Skeletal muscle tissue (tissue), 4 donors: ENCODE results near the gene TLE7. TPM values are rescaled to one million over a fixed set of nuclear protein-coding genes. Genes with fewer than 3 reads are reported as not detected.

ENCODE experiments used
- H3K27ac ChIP-seq: one replicate; pipeline ENCODE4 v1.7.0; 2013; ENCODE audit warnings: mild to moderate bottlenecking, low read depth, low read length, inconsistent platforms
- H3K27me3 ChIP-seq, 3 donors: one replicate each; pipeline ENCODE4 v1.7.0; 2013; ENCODE audit warnings: low read length in 3 of 3; ENCODE audit not compliant: control insufficient read depth in 3 of 3, insufficient read depth in 3 of 3
- H3K36me3 ChIP-seq, 3 donors: one replicate each; pipeline ENCODE4 v1.7.0; 2013; ENCODE audit warnings: low read length in 3 of 3; ENCODE audit not compliant: control insufficient read depth in 3 of 3, insufficient read depth in 3 of 3
- H3K4me1 ChIP-seq, 3 donors: one replicate each; pipeline ENCODE4 v1.7.0; 2013; ENCODE audit warnings: low read length in 3 of 3, mild to moderate bottlenecking in 3 of 3; ENCODE audit not compliant: control insufficient read depth in 3 of 3, insufficient read depth in 3 of 3
- H3K4me3 ChIP-seq, 3 donors: one replicate each; pipeline ENCODE4 v1.7.0; 2013; ENCODE audit warnings: low read length in 3 of 3
- H3K9ac ChIP-seq, 3 donors: one replicate each; pipeline ENCODE4 v1.7.0; 2013; ENCODE audit warnings: low read length in 3 of 3, mild to moderate bottlenecking in 3 of 3, moderate library complexity in 2 of 3, low read depth in 1 of 3
- H3K9me3 ChIP-seq, 3 donors: one replicate each; pipeline ENCODE4 v1.7.0; 2013; ENCODE audit warnings: low read length in 3 of 3; ENCODE audit not compliant: control insufficient read depth in 3 of 3
- total RNA-seq: library from RNA; depleted of rRNA; stranded (reverse); fragments of >200 nt; gene quantifications from one replicate; pipeline ENCODE4 v1.2.3, GENCODE V29; 2014
- donor health status: Osteomylitis.

TLE7 gene
- total RNA-seq, 1 donor from 2014 or later = not detected

DNA sequence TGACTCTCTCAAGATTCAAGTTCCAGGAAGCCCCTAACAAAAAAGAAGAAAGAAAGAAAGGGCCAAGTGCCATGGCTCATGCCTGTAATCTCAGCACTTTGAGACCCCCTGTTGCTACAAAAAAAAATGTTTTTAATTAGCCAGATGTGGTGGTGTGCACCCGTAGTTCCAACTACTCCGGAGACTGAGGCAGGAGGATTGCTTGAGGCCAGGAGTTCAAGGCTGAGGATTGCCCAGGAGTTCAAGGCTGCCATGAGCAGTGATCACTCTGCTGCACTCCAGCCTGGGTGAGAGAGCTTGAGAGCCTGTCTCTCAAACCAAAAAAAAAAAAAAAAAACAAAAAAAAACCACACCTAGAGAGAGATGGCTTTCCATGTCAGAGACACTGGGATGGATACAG, 18.8 kb downstream of the TLE7 start:
- Histone ChIP-seq H3K9ac (no peak overlapping the region), H3K36me3 (no peaks in the 10 kb centered on the region), H3K27me3 (peaks cover 14 to 35% (median 17%) of the 10 kb centered on the region in 3 donors), H3K4me1 (no peaks in the 10 kb centered on the region), H3K4me3 (no peak overlapping the region), H3K9me3 (peaks cover 0 to 3% (median 3%) of the 10 kb centered on the region in 3 donors), H3K27ac (no peak overlapping the region)

DNA sequence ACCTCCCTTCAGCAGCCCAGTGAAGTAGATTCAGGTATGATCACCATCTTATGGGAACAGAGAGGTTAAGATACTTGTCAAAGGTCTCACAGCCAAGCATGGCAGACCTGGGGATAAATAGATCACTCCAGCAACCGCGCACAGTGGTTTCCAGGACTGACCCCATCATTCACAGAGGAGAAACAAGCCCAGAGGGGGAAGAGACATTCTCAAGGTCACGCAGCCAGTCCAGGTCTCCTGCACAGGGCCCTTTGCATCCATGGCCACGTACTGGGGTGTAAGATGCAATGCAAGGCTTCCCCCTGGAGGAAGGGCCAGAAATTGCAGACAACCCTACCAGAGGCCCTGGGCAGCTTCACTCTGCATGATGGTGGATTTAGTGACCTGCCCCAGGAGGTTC, 19.9 kb downstream of the TLE7 start:
- H3K9ac ChIP-seq = no peak overlapping the region

DNA sequence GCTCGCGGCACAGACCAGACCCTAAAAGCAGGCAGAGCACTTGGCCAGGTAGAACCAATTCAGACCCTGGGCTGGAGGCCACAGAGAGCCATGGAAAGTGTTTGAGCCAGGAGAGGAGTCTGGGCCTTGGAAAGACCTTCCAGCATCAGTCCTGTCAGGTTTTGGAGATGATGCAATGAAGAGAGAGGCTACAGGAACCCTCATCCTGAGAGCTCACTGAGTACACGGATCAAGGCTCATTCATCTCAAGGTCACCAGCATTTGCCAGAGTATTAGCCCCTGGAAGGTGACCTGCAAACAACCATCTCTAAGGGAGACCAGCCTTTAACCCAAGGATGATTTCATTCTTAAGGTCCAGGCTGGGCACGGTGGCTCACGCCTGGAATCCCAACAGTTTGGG, 27.8 kb downstream of the TLE7 start:
- no peaks in the 10 kb centered on the region for H3K9me3 ChIP-seq
- peaks cover 7 to 40% (median 14%) of the 10 kb centered on the region in 3 donors for H3K27me3 ChIP-seq
- H3K4me1 ChIP-seq = peaks cover 0 to 2% (median 0%) of the 10 kb centered on the region in 3 donors
- no peak overlapping the region for H3K27ac ChIP-seq
- H3K4me3 ChIP-seq = no peak overlapping the region
- H3K9ac ChIP-seq = no peak overlapping the region
- no peaks in the 10 kb centered on the region for H3K36me3 ChIP-seq

More for the DNA sequence above, 19.9 kb downstream of the TLE7 start:
- H3K27me3 ChIP-seq = peaks cover 13 to 35% (median 13%) of the 10 kb centered on the region in 3 donors
- H3K4me3 ChIP-seq = no peak overlapping the region
- H3K9me3 ChIP-seq = peaks cover 0 to 3% (median 0%) of the 10 kb centered on the region in 3 donors
- no peak overlapping the region for H3K27ac ChIP-seq
- no peaks in the 10 kb centered on the region for H3K36me3 ChIP-seq
- no peaks in the 10 kb centered on the region for H3K4me1 ChIP-seq

DNA sequence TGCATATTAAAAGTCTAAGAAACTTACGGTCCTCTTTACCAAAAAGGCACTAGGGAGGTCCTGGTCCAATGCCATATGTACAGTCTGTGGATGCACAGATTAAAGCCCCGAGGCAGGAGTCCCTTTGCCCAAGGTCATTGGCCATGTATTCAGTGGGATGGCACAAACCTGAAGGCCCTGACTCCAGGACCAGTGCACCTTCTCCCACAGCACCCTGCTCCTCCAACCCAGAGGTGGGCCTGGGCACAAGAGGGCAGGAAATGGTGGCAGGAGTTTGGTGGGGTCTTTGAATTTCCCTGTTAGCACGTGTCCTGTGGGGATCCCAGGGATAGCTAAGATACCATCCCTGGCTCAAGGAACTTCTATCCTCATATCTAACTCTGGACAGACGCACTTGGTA, 28.5 kb downstream of the TLE7 start:
- Histone ChIP-seq H3K4me1 (peaks cover 0 to 2% (median 0%) of the 10 kb centered on the region in 3 donors), H3K9me3 (no peaks in the 10 kb centered on the region), H3K27ac (no peak overlapping the region), H3K36me3 (no peaks in the 10 kb centered on the region), H3K27me3 (peaks cover 7 to 33% (median 14%) of the 10 kb centered on the region in 3 donors), H3K9ac (no peak overlapping the region), H3K4me3 (no peak overlapping the region)

DNA sequence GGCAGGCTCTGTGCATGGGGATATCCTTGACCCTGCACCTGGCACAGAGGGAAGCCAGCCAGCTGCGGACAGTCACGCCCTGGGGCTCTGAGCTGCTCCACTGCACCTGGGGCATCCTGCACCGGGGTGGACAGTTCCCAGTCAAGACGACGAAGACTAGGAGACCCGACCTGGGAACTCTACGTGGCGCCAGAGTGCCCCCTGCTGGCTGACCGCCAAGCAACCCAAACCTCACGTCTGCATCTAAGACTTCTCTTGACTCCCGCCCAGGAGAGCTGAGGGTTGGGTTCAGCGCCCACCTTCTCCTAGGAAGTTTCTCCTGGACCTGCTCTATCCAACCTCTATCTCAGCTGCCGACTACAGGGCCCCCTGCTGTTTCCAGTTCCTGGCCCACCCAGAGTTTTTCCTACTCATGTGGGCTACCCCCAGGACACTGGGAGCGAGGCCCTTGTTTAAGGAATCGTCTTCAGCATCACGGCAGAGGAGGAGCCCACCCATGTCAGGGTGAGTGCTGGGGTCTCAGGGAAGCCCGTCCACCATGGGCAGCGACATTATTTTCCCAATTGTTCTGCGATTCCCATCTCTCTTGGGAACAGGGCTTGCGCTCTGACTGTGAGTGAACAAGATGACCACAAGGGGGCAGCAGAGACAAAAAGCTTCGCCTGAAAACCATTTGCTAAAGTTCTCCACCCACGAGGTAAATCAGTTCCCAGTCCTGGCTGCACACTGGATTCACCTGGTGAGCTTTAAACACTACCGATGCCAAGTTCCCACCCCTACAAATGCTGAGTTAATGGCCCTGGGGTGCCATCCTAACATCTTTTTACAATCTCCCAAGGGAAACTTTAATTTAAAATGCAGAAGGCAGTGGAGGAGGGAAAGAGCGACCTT, 29.3 kb downstream of the TLE7 start:
- H3K27me3 ChIP-seq = peaks cover 3 to 28% (median 14%) of the 10 kb centered on the region in 3 donors

DNA sequence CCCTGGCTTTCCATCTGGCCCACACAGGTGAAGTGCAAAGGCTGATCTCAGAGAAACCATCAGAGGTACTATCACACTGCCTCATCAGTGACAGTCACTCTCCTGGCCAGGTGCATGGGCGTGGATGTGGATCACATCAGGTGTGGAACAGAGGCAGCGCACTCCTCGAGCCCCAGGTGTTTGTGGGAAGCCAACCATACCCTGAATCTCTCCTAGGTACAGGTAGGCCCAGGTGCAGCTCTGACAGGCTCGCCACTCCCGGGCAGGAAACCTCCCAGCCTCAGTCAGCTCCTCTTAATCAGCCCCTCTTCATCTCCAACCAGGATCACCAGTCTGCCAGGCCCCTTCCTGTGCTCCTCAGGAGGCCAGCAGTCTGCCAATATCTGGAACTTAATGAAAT, 31.7 kb downstream of the TLE7 start:
- Histone ChIP-seq H3K9ac (no peak overlapping the region), H3K4me1 (peaks cover 0 to 2% (median 0%) of the 10 kb centered on the region in 3 donors), H3K27ac (no peak overlapping the region), H3K4me3 (no peak overlapping the region), H3K27me3 (peaks cover 0 to 23% (median 12%) of the 10 kb centered on the region in 3 donors), H3K9me3 (peaks cover 0 to under 1% (median 0%) of the 10 kb centered on the region in 3 donors), H3K36me3 (no peaks in the 10 kb centered on the region)

More for the DNA sequence above, 29.3 kb downstream of the TLE7 start:
- H3K36me3 ChIP-seq = no peaks in the 10 kb centered on the region
- no peak overlapping the region for H3K9ac ChIP-seq
- H3K27ac ChIP-seq = no peak overlapping the region
- no peak overlapping the region for H3K4me3 ChIP-seq
- peaks cover 0 to 2% (median 0%) of the 10 kb centered on the region in 3 donors for H3K4me1 ChIP-seq
- no peaks in the 10 kb centered on the region for H3K9me3 ChIP-seq

DNA sequence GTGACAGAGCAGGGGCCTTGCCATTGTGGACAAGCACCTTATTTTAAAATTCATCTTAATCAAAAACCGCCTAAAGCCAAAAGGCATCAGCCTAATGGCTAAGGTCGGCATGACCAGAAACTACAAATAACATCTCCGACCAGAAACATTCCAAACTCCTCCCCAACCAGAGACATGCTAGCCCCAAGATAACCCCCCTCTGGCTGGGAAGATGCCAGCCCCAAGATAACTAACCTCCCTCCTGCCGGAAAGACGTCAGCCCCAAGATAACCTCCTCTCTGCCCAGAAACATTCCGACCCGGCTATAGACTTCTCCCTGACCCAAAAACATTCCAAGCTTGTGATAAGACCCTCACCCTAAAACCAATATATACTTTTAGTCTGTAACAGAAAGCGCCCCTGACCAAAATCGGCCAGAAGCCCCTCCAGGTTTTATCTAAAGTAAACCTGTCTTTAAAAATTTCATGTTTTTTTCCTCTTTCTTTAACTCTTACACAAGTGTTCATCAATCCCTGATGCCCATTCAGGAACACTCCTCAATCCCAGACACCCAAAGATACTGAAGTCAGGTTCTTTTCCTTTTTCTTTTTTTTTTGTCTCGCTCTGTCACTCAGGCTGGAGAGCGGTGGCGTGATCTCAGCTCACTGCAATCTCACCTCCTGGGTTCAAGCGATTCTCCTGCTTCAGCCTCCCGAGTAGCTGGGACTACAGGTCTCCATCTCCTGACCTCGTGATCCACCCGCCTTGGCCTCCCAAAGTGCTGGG, 32.7 kb downstream of the TLE7 start:
- H3K4me3 ChIP-seq = no peak overlapping the region
- H3K27ac ChIP-seq = no peak overlapping the region
- H3K4me1 ChIP-seq = peaks cover 0 to 2% (median 0%) of the 10 kb centered on the region in 3 donors
- H3K27me3 ChIP-seq = peaks cover 0 to 23% (median 12%) of the 10 kb centered on the region in 3 donors
- H3K36me3 ChIP-seq = no peaks in the 10 kb centered on the region
- H3K9ac ChIP-seq = no peak overlapping the region
- H3K9me3 ChIP-seq = peaks cover 0 to 2% (median 0%) of the 10 kb centered on the region in 3 donors

DNA sequence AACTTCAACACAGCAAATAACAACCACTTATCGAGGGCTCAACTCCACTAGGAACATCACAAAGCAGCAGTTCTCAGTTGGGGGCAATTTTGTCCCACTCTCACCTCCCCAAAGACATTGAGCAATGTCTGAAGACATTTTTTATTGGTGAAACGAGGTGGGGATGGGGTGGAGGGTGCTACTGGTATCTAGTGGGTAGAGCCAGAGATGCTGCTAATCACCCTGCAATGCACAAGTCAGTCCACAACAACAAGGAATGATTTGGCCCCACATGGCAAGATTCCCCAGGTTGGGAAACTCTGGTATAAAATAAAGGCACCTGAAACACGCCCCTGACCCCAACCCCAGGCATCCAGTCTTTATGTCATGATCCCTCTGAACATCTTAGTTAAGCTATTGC, 33.3 kb downstream of the TLE7 start:
- H3K36me3 ChIP-seq = no peaks in the 10 kb centered on the region
- no peak overlapping the region for H3K9ac ChIP-seq
- peaks cover 0 to 2% (median 0%) of the 10 kb centered on the region in 3 donors for H3K9me3 ChIP-seq
- H3K4me3 ChIP-seq = no peak overlapping the region
- H3K27me3 ChIP-seq = peaks cover 0 to 23% (median 12%) of the 10 kb centered on the region in 3 donors
- no peak overlapping the region for H3K27ac ChIP-seq
- peaks cover 0 to 2% (median 0%) of the 10 kb centered on the region in 3 donors for H3K4me1 ChIP-seq

DNA sequence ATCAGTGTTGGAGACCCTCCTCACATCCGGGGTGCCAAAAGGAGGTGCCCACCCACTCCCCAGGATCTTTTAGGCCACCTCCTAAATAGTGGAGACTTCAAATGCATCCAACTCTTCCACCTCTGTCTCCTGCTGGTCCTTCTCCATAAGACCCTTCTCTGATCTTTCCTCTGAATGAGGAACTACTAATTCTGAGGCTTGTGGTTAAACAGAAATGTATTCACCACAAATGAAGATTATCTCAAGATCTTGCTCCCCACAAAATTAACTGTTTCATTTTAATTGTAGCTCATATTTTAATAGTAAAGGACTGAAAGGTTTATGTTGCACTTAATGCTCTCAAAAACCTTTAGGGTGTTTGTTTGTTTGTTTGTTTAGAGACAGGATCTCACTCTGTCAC, 34.1 kb downstream of the TLE7 start:
- Histone ChIP-seq H3K27me3 (peaks cover 0 to 23% (median 9%) of the 10 kb centered on the region in 3 donors), H3K36me3 (no peaks in the 10 kb centered on the region), H3K4me3 (no peak overlapping the region)

More for the DNA sequence above, 34.1 kb downstream of the TLE7 start:
- Histone ChIP-seq H3K9ac (no peak overlapping the region), H3K4me1 (peaks cover 0 to 2% (median 0%) of the 10 kb centered on the region in 3 donors), H3K9me3 (peaks cover 0 to 2% (median 0%) of the 10 kb centered on the region in 3 donors), H3K27ac (no peak overlapping the region)
